Stimulated activated CD8-positive, alpha-beta memory T cell treated with anti-CD3 and anti-CD28 coated beads, Interleukin-12 subunit alpha, Interleukin-12 subunit beta, amount 100 ng/mL, for 24 hours (primary cell): ENCODE measurements around the gene CATSPERB.
"Not testable (repeated sequence)": the region's sequence is repeated elsewhere in the genome, so short reads cannot be mapped to it uniquely, and the experiment has no call there.

Experiments used
- DNase-seq: peaks from one replicate; pipeline ENCODE4 v3.0.0-alpha.2; 2020; ENCODE audit errors: extremely low read depth

Gene CATSPERB

DNA sequence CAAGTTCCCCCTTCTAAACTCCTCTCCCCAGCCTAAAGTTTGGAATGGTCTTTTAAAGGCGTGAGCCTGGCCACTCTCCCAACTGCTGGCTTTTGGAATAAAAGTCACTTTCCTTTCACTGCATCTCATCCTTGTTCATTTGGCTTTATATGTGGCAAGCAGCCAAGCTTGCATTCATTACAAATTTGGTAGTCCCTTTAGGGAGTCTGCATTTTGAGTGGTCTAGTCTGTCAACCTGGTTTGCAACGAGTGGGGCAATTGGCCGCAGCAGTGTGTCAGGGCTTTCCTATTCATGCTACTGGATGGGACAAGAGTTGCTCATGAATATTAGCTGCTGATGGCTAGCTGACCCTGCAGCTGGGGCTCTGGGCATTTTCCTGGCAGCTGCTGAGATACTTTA, 57.0 kb downstream of the CATSPERB start:
- DNase-seq, result no peak

DNA sequence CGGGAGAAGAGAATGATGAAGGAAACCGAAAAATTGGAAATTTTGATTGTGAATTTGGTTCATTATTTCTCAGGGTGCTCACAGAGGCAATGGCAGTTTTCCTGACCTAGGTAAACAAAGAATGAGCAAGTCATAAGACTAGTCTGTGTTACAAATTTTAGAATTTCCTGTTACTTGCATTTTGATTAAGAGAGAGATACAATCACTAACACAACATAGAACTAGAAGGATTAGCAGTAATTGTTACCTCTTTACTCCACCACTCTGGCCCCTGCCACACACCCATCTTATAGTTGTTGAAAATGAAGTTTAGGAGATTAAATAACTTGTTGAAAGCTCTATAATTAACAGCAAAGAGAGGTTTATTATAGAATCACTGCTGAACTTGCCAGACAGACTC, 62.0 kb downstream of the CATSPERB start:
- no peak for DNase-seq

DNA sequence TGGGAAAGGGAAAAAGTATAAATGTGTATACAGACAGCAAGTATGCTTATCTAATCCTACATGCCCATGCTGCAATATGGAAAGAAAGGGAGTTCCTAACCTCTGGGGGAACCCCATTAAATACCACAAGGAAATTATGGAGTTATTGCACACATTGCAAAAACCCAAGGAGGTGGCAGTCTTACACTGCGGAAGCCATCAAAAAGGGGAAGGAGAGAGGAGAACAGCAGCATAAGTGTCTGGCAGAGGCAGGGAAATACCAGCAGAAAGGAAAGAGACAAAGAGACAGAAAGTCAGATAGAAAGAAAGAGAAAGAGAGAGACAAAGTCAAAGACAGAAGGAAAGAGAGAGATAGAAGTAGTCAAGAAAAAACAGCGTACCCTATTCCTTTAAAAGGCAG, 64.8 kb downstream of the CATSPERB start:
- not testable (repeated sequence) for DNase-seq

DNA sequence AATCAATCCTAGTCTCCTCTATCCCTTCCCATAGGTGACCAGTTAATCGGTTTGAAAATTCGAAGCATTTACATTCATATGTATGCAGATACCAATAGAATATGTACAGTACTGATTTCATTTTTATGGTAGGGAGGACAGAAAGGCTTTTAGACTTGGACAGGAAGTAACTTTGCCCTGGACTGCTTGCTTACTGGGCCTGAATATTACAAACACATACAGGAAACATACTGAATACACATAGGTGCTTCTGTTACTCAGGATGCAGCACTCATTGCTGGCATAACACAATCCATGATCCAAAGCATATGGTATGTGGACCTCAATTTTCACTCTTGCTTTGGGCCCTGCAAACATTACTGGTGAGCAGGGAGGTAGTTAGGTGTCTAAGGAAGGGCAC, 71.1 kb downstream of the CATSPERB start:
- no peak for DNase-seq

DNA sequence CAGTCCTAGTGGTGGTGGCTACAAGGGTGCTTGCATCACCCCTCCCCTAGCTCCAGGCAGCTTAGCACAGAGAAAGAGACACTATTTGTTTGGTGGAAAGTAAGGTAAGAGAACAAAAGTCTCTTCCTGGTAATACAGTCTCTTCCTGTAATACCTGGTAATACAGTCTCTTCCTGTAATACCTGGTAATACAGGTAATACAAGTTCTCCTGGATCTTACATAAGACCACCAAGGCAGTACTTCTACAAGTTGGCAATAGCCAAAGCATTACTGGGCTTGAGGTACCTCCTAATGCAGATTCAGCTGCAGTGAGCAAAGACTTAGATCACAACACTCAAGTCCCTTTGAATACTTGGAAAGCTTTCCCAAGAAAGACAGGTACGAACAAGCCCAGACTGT, 77.0 kb downstream of the CATSPERB start:
- DNase-seq, result no peak

DNA sequence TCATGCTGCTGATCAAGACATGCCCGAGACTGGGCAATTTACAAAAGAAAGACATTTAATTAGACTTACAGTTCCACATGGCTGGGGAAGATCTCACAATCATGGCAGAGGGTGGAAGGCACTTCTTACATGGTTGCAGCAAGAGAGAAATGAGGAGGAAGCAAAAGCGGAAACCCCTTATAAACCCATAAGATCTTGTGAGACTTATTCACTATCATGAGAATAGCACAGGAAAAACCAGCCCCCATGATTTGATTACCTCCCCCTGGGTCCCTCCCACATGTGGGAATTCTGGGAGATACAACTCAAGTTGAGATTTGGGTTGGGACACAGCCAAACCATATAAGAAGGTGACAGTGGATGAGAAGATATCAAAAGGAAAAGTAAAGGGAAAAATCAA, 78.4 kb downstream of the CATSPERB start:
- DNase-seq, result no peak

DNA sequence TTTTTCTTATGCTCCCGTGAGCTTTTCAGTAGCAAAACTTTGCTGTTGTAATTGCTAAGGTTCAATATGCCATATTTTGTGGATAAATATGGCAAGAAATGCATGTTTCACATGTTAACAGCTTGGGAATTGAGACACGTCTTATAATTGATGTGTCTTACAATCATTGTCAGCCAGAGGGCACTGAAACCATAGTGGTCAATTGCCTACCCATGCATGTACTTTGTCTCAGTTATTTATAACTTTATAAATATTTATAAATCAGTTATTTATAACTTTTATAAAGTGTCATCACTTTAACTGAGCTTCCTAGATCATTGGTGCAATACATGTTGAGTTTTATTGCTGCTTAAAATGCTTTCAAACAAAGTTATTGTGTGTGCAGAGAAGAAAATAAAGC, 82.0 kb downstream of the CATSPERB start:
- DNase-seq, result no peak

DNA sequence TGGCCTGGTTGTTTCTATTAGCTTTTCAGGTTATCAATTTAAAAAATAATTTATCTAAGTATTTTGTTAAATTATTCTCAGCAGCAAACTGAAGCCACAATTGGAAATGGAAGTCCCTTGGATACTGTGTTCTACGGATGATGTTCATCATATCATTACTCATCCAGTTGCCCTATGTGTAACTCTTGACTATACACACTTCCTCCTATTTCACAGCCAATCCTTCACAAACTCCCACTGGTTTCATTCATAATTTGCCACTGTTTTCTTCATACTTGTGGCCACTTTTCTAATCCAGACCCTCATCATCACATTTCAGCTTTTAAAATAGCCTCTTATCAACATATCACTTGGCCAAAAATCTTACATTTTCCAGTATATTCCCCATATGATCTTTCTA, 84.0 kb downstream of the CATSPERB start:
- no peak for DNase-seq

DNA sequence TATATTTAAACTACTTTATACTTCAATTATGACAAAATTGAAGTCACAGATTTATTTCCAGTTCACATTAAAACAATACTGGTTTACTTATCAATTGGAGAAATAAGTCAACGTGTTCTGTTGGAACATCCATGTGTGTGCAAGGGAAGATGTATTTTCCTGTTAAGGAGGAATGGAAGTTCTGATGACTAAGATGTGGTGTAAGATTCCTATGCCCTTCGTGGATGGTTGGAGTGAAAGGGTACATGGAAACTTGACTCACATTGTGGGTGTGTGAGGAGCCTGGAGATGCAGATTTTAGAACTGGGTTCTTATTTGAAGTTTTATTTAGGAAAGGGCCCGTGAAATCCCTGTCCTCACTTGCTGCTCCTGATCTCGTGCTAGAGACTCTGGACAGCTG, 95.3 kb downstream of the CATSPERB start:
- no peak for DNase-seq

DNA sequence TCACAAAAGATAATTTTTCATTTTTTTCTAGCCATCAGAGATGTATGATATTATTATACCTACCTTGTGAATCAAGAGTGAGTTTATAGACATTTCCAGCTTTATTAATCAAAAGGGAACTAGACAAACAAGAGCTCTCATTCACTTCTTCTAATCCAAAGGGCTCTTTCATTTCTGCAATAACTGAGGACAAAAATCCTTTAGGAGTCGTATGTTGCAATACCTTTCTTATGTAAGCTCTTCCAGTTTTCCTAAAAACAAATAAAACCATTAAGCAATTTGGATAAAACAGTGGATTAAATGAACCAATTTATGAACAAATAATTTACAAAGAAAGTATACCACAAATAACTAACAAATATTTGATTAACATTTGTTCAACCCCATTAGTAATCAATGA, 107.1 kb downstream of the CATSPERB start:
- DNase-seq, result no peak

DNA sequence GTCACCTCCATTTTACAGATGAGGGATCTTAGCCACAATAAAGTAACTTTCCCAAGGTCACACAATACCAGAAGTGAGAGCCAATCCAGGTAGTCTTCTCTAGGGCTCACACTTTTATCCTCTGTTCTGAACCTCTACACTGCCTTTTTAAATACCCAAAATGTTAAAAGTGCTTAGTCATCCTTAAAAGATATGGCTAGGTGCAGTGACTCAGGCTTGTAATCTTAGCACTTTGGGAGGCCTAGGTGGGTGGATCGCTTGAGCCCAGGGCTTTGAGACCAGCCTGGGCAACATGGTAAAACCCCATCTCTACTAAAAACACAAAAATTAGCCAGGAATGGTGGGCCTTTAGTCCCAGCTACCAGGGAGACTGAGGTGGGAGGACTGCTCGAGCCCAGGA, 117.7 kb downstream of the CATSPERB start:
- DNase-seq, result no peak

DNA sequence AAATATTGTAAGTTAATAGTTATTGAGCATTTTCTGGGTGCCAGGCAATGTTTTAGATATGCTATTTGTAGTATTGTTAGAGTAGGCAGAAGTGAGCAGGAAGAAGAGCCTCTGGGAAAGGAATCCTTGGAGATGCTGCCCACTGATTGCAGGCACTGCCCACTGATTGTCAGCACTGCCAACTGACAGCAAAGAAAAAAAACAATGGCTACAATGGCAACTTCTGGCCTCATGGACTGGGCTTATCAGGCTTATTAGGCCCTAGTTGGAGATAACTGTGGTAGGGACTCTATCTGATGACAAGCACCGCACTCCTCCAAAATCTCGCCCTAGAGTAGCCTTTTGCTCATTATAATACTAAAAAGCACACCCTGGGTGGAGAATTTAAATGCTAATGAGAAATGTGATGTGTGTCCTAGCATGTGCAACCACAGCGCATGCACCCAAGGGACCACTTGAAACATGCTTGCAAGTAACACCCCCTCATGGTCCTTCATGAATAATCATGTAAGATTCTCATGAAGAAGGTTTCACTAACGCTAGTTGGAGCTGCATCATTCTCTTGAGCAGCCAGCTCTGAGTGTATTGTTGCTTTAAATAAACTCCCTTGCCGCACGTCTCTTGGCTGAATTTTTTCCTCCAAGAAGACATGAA, 118.3 kb downstream of the CATSPERB start:
- DNase-seq, result no peak

DNA sequence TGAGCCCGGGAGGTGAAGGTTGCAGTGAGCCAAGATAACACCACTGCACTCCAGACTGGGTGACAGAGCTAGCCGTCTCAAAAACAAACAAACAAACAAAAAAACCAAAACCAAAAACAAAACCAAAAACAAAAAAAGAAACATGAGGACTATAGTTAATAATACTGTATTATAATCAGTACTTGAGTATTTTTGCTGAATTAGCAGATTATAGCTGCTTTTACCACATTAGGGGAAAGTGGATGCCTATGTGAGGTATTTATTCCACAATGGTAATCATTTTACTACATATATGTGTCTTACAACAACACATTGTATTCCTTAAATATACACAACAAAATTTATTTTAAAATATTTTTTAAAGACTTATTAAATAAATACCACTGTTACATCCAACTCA, 120.4 kb downstream of the CATSPERB start:
- DNase-seq, result no peak

DNA sequence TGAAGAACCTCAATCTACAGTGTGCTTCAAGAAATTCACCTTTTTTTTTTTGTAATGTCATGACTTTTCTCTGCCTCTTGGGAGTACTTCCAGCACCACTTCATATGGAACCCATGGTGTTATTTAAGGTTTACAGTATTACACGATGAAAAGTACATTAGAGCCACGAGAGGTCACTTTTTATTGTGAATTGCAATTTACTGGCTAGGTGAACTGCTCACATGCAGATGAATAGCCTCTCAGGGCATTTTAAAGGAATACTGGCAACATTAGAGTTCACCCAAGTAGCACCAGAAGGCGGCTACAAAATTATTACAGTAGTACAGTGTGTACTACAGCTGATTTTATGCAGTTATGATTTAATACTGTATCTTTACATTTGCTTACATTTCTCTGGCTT, 122.7 kb downstream of the CATSPERB start:
- no peak for DNase-seq

DNA sequence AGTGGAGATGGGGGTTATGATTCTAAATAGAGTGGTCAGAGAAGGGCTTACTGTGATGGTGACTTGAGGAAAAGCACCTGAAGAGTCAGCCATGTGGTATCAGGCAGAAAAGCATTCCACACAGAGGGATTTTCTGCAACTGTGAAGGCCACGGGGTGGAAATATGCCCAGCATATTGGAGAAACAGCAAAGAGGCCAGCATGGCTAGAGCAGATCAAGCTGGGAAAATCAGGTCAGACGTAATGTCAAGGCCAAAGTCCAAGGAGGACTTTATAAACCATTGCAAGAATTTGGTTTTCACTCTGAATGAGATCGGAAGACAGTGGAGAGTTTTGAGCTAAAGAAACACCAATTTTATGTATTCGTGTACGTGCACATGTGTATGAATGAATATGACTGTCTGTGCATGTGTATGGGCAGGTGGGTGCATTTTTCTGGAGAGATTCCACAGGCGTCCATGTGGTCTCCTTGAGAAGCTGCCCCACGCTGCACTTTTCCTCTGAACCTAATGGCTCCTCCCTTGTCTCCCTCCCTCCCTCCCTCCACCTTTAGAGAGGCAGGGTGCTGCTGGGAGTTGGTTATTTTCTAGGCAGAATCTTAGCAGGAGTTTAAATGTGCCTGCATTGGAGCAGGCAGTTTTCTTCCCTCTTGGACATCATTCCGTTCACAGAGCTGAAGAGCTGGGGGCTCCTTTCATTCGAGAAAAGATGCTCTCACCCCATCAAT, 124.4 kb downstream of the CATSPERB start:
- no peak for DNase-seq

DNA sequence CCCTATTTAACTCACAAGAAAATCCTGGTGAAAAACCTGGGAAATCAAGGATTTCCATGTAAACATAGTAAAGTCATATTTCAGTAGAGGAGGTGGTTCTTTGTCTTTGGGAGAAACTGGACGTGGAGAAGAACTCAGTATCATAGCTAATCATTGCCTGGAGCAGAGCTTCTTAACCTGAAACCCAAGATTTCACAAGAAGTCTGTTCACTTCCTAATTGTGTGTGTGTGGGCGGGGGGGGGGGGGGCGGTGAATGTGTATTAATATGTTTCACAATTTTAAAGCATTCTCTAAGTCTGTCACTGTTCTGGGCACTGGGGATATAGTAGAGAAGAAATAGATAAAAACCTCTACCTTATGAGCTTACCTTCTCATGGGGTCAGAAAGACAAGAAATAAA, 125.0 kb downstream of the CATSPERB start:
- no peak for DNase-seq

DNA sequence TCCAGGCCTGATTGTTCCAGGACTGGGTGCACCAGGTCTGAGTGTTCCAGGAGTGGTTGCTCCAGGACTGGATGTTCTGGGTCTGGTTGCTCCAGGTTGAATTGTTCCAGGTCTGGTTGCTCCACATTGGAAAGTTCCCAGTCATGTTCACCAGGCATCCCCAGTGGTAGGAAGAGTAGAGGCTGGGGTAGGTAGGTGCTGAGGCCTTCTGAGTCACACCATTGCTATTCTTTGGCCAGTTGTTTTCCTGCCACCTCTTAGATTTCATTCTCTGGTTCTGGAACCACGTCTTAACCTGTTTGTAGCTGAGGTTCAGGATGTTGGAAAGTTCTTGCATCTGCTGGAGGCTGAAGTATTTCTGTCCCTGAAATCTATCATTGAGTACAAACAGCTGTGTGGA, 127.3 kb downstream of the CATSPERB start:
- DNase-seq, result not testable (repeated sequence)

DNA sequence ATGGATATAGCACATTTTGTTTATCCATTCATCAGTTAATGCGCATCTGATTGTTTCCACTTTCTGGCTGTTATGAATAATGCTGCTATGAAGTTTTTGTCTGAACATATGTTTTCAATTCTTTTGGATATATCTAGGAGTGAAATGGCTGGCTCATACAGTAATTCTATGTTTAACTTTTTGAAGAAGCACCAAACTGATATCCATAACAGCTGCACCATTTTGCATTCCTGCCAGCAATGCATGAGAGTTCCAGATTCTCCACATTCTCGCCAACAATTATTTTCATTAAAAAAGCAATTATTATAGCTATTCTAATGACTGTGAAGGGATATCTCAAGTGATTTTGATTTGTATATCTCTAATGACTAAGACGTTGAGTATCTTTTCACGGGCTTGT, 131.9 kb downstream of the CATSPERB start:
- no peak for DNase-seq

DNA sequence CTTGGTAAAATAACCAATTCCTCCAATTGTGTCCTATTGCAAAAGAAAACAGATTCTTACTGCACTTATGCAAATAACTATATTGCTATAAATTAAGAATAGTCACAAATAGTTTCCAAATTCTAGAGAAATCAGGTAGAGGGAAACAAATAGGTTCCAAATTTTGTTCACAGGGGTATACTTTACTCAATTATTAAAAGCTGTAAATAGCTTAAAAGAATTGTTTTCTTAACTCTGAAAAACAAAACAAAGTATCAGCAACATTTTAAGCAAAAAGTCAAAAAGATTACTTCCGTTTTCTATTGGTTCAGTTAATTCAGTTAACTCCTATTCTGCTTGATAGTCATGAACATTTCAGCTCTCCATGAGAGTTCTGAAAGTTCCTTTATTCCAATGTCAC, 136.2 kb downstream of the CATSPERB start:
- DNase-seq, result no peak

DNA sequence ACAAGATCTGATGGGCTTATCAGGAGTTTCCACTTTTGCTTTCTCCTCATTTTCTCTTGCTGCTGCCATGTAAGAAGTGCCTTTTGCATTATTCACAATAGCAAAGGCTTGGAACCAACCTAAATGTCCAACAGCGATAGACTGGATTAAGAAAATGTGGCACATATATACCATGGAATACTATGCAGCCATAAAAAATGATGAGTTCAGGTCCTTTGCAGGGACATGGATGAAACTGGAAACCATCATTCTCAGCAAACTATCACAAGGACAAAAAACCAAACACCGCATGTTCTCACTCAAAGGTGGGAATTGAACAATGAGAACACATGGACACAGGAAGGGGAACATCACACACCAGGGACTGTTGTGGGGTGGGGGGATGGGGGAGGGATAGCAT, 137.9 kb downstream of the CATSPERB start:
- not testable (repeated sequence) for DNase-seq

DNA sequence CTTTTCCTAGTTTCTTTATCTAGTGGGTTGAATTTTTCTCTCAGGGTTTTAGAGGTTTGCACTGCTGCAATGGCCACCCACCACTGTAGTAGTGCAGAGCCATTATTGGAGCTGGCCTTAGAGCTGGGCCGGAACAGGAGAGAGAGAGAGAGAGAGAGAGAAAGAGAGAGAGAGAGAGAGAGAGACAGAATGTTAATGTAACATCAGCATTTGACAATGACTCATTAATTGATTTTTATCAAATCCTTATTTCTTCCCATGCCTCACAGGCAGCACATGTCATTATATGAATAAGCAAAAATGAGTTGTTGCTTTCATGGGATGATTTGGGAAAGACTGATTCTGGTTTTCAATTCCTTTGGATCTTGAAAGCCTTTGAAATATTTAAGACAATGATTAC, 145.5 kb downstream of the CATSPERB start:
- no peak for DNase-seq

DNA sequence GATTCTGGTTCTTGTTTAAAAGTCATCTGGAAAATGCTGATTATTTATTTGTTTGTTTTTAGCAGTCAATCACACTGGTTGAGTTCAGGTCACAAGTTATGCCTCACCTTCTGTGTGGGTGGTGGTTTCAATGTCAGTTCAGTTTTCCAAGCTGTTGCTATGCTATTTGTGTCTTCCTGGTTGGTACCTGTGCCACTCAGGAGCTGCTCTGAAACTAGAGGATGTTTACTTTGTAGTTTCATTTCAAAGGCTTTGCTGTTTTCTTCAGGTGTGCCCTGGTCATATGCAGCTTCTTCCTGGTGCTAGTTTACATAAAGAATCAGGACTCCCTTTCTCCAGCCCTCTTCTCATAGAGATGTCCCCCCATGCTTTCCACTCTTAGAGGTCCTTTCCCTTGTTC, 146.0 kb downstream of the CATSPERB start:
- no peak for DNase-seq

DNA sequence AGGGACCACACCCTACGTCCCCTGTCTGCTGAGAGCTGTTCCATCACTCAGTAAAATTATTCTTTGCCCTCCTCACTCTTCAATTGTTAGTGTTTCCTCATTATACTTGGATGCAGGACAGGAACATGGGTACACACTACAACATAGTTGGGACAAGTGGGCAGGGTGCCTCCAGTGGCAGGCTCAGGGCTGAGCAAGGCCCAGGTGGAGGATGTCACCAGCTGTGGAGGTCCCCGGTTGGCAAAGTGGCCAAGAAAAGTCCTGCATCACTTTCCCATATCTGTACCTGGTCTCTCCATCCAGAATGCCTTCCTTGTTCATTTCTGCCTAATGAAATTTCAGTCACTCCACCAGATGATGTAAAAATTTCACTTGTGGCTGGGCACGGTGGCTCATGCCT, 149.1 kb downstream of the CATSPERB start:
- no peak for DNase-seq
